Raji (cell line): ENCODE results near the gene PALMD.

Source experiments
- POLR2A ChIP-seq: IDR thresholded peaks from 2 replicates; pipeline ENCODE4 v1.6.1; 2011; ENCODE audit warnings: low read depth, low read length, control low read depth; ENCODE audit not compliant: insufficient read depth

PALMD gene

GRCh38 chr1:99619583-99619982 lies 26.3 kb upstream of the PALMD start:
- no peak for TF ChIP-seq POLR2A

GRCh38 chr1:99621340-99621901 lies 24.5 kb upstream of the PALMD start:
- TF ChIP-seq POLR2A: no peak

GRCh38 chr1:99622702-99623347 lies 23.1 kb upstream of the PALMD start:
- no peak for TF ChIP-seq POLR2A

- no peak for TF ChIP-seq POLR2A
Measured at GRCh38 chr1:99623554-99623953, 22.4 kb upstream of the PALMD start.

- TF ChIP-seq POLR2A: no peak
Measured at GRCh38 chr1:99627615-99628014, 18.3 kb upstream of the PALMD start.

- no peak for TF ChIP-seq POLR2A
Measured at GRCh38 chr1:99629164-99629563, 16.7 kb upstream of the PALMD start.

GRCh38 chr1:99634971-99635624 lies 10.8 kb upstream of the PALMD start:
- TF ChIP-seq POLR2A: no peak

GRCh38 chr1:99635664-99636063 lies 10.2 kb upstream of the PALMD start:
- TF ChIP-seq POLR2A: no peak

- TF ChIP-seq POLR2A: no peak
Measured at GRCh38 chr1:99636647-99637175, 9.2 kb upstream of the PALMD start.

GRCh38 chr1:99638853-99639252 lies 7.1 kb upstream of the PALMD start:
- TF ChIP-seq POLR2A: no peak

GRCh38 chr1:99639408-99639807 lies 6.5 kb upstream of the PALMD start:
- TF ChIP-seq POLR2A: no peak

GRCh38 chr1:99639945-99640344 lies 6.0 kb upstream of the PALMD start:
- no peak for TF ChIP-seq POLR2A

GRCh38 chr1:99640672-99641071 lies 5.2 kb upstream of the PALMD start:
- no peak for TF ChIP-seq POLR2A

GRCh38 chr1:99641558-99641957 lies 4.4 kb upstream of the PALMD start:
- no peak for TF ChIP-seq POLR2A

GRCh38 chr1:99642053-99642452 lies 3.9 kb upstream of the PALMD start:
- TF ChIP-seq POLR2A: no peak

- no peak for TF ChIP-seq POLR2A
Measured at GRCh38 chr1:99643021-99643779, 2.7 kb upstream of the PALMD start.

GRCh38 chr1:99644279-99645004 lies 1.5 kb upstream of the PALMD start:
- TF ChIP-seq POLR2A: no peak
